H1 (cell line): ENCODE measurements around the gene BZW2.

Experiments used
- ATF3 ChIP-seq: IDR thresholded peaks from 2 replicates; pipeline ENCODE4 v1.6.1; 2011; ENCODE audit warnings: low read depth, mild to moderate bottlenecking, low read length; ENCODE audit not compliant: insufficient read depth
- CTCF ChIP-seq, 3 experiments: IDR thresholded peaks; 1 replicate in 2 of 3; 2 replicates in 1 of 3; pipeline versions ENCODE4 v1.5.1 to v1.6.1; 2011; ENCODE audit warnings: low read length in 3 of 3, mild to moderate bottlenecking in 3 of 3, inconsistent platforms in 2 of 3, low read depth in 1 of 3, moderate library complexity in 1 of 3; ENCODE audit not compliant: insufficient read depth in 1 of 3; ENCODE audit errors: control extremely low read depth in 1 of 3
- EZH2 ChIP-seq: fragments of 200-600 bp; sonication (generic); IDR thresholded peaks from 2 replicates; pipeline ENCODE4 v1.7.1; 2012; ENCODE audit warnings: low read depth, mild to moderate bottlenecking, moderate library complexity, low read length, inconsistent platforms; ENCODE audit not compliant: severe bottlenecking
- SUZ12 ChIP-seq: fragments of 200-600 bp; sonication (generic); IDR thresholded peaks from 2 replicates; pipeline ENCODE4 v1.6.1; 2012; ENCODE audit warnings: mild to moderate bottlenecking, inconsistent platforms, low read length, moderate library complexity, mixed read lengths
- USF2 ChIP-seq: IDR thresholded peaks from 2 replicates; pipeline ENCODE4 v1.6.1; 2011; ENCODE audit warnings: low read length, improper control_type of control experiment

GRCh38 chr7:16715928-16716327 lies 69.9 kb downstream of the BZW2 start:
- TF ChIP-seq EZH2 (no peak), ATF3 (no peak), CTCF (IDR thresholded peaks at IDR 0.05; ENCODE audit: control extremely low read depth in 1 of 3, insufficient read depth in 1 of 3, low read depth in 1 of 3, low read length in 3 of 3) (no peak), SUZ12 (no peak), USF2 (no peak)
